HG02970 (cell line): ENCODE data around the gene ZMIZ1.

Experiments used
- ATAC-seq: cut with Tn5 transposase; IDR thresholded peaks from one replicate; pipeline ENCODE4 v1.9.1; 2021; ENCODE audit warnings: mild to moderate bottlenecking, moderate library complexity, moderate number of reproducible peaks; ENCODE audit not compliant: unreplicated experiment, low FRiP score

ZMIZ1 gene

DNA sequence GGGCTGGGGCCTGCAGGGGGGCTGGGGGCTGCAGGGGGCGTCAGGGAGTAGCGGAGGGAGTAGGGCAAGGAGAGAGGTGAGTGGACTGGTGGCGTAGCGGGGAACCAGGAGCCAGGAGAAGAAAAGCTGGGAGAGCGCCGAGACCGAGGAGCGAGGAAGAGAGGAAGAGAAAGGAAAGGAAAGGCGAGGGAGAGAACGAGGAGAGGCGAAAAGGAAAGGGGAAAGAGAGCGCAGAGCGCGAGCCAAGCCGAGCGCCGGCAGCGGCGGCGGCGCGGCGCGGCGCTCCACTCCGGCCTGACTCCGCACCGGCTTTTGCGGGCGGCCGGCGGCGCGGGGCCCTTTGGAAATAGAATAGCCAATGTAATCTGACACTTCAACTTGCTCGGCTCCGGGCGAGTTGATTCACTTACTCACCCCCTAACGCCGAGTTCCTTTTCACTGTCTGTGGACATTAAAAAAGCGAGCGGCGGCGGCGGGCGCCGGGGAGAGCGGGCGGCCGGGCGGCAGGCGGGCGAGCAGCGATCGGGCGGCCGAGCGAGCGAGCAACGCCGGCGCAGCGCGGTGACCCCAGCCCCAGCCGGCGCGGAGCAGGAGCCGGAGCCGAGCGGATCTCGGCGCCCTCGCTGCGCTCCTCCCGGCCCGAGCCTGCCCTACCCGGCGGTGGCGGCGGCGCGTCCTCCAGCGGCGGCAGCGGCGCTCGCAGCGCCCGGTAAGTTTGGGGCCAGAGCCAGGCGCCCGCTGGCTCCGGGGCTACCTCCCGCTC is at the start of gene ZMIZ1:
ZMIZ1 (plus strand) TSS at position 405 of the 763 bp plus-strand sequence. CDS start 132,667 bp downstream, outside the sequence.
- ATAC-seq: peak; percentile 50

DNA sequence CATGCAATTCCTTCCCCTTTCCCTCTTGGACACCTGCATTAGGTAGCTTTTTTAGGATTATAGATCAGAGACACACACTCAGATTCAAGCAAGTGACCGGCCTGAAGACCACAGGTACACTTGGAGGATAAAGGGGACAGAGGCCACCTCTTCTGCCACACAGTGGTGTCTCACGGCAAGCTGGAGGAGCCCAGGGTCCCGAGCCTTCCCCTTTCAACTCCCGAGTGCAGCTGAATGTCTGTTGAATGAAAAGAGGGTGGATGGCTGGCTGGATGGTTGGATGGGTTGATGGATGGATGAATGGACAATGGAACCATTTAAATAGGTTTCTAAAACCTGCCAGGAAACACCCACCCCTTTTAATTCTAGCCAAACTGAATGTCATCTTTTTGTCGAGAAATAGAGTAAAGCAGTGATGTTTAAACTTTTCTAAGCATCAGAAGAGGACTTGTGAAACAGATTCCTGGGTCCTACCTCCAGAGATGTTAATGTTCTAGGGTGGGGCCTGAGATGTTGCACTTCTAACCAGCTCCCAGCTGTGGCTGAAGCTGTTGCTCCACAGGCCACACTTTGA is 49.2 kb upstream of the ZMIZ1 start:
- ATAC-seq: no peak

GRCh38 chr10:79020015-79020491 is 48.7 kb upstream of the ZMIZ1 start:
- no peak for ATAC-seq

DNA sequence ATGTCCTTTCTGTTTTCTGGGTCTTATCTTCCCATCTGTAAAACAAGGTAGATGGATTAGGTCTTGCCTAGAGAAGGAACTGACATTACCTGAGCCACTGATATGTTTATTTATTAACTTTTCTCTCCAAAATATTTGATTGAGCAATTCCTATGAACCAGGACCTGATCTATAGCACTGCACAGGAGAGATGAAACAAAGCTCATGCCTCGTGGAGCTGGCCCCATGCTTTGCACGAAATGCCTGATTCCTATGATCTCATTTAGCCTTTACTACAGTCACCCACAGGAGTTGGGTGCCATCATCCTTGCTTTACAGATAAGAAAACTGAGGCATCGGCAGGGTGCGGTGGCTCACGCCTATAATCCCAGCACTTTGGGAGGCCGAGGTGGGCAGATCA is 48.2 kb upstream of the ZMIZ1 start:
- ATAC-seq: no peak

GRCh38 chr10:79021331-79021907 is 47.3 kb upstream of the ZMIZ1 start:
- ATAC-seq: no peak

DNA sequence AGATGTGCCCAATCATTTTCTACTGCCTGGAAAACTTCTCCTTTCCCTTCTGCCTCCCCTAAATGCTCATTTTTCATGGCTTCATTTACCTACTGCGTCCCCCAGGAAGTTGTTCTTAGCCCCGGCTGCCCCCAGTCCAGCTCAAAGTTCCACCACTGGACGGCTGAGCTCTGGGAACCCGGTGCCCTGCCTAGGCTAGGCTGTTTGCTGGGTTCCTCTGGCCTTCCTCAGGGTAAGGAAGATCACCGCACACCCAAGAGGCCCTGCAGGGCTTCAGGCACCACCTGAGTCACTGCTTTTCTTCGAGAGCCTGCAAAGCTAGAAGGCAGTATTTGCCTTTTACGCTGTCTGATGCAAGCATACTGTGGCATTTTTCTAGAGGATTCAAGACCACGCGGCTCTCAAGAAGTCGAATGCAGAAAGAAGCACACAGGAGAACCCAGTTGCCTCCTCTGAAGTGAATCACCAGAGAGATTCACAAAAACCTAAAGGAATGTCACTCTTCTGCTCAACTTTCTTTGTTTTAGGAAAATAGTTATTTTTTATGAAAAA is 46.7 kb upstream of the ZMIZ1 start:
- ATAC-seq: no peak

- ATAC-seq: no peak
Observed at GRCh38 chr10:79022565-79023230, 46.1 kb upstream of the ZMIZ1 start.

- ATAC-seq: no peak
Observed at GRCh38 chr10:79023240-79024162, 45.3 kb upstream of the ZMIZ1 start.

GRCh38 chr10:79024296-79024695 is 44.5 kb upstream of the ZMIZ1 start:
- ATAC-seq: no peak

- ATAC-seq: no peak
Observed at GRCh38 chr10:79024720-79025198, 44.0 kb upstream of the ZMIZ1 start.

DNA sequence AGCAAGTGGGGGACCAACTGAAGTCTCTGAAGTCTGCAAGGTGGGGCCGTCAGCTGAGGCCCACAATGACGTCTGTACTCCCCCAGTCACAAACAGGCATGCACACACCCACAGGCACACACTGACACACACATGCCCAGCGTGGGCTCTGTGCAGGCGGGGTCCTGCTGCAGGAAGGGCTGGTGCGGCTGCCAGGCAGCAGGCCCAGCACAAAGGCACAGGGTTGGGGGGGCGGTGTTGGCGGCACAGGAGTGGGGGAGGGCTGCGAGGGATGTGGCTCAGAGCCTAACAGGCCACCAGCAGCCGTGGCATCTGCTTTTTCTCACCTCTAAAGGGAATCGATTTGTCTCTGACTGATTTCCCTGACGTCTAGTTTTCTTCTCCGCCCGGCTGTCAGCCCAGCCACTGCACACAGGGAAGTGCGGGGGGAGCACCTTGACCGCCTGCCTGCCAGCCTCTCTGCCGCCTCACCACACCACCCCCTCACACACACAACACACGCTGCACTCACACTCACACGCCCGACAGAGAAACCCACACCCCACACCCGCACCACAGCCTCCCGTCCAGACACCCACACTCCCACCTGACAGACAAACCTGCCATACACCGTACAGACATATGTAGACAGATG is 43.5 kb upstream of the ZMIZ1 start:
- ATAC-seq: no peak

GRCh38 chr10:79026341-79026761 is 42.4 kb upstream of the ZMIZ1 start:
- ATAC-seq: no peak

DNA sequence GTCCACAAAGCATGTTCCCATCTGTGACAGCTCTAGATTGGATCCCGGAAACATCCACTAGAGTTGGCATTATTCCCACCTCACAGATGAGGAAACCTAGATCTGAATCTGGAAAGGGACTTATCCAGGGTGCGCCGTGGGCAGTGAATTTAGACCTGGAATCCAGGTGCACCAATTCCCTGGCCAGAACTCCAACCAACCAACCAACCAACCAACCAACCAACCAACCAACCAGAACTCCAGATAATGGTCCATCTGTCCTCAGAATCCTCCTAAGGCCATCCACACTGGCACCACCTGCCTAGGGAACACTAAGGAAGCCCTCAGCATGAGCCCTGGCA is 42.0 kb upstream of the ZMIZ1 start:
- no peak for ATAC-seq

GRCh38 chr10:79027147-79028055 is 41.4 kb upstream of the ZMIZ1 start:
- ATAC-seq: no peak

GRCh38 chr10:79028056-79028430 is 40.7 kb upstream of the ZMIZ1 start:
- no peak for ATAC-seq

DNA sequence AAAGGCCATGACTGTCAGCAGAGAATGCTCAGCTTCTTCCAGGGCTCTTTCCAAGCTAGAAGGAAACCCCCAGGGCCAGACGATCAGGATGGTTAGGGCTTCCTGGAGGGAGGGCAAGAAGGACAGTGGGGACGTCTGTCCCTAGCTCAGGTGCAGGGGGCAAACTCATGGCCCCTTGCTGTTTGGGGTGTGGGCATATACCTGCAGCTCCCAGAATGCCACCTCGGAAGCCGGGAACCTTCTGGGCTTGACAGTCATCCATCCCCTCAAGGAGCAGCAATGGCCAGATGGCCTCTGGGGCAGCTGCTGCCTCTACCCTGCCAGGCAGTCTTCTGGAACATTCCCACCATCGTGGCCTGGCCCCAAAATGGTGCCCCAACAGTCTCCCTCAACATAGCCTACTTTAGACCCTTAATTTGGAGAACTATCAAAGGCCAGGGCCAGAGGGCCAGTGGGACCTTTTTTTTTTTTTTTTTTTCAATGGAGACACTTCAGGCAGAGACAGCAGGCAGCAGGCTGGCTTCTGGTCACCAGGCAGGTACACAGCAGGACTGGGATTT is 40.2 kb upstream of the ZMIZ1 start:
- no peak for ATAC-seq

- no peak for ATAC-seq
Observed at GRCh38 chr10:79029478-79030390, 39.0 kb upstream of the ZMIZ1 start.
